Measurements from ENCODE around the gene FMNL3.

The FMNL3 gene

GRCh38 chr12:49652921-49653520, 54.2 kb downstream of the FMNL3 start:
- no peak for DNase-seq (ENCODE audit: low read depth in 2 of 2)

GRCh38 chr12:49651855-49652254, 55.4 kb downstream of the FMNL3 start:
- DNase-seq (ENCODE audit: low read depth in 2 of 2): no peak

- DNase-seq (ENCODE audit: low read depth in 2 of 2): no peak
These were observed 57.3 kb downstream of the FMNL3 start for GRCh38 chr12:49649892-49650291.

- DNase-seq (ENCODE audit: low read depth in 2 of 2): no peak
These were observed 57.8 kb downstream of the FMNL3 start for GRCh38 chr12:49649445-49649844.

- no peak for DNase-seq (ENCODE audit: low read depth in 2 of 2)
These were observed 58.5 kb downstream of the FMNL3 start for GRCh38 chr12:49648712-49649003.

- DNase-seq (ENCODE audit: low read depth in 2 of 2): no peak
These were observed 59.1 kb downstream of the FMNL3 start for GRCh38 chr12:49647827-49648711.

GRCh38 chr12:49646871-49647654, 60.1 kb downstream of the FMNL3 start:
- no peak for DNase-seq (ENCODE audit: low read depth in 2 of 2)

- no peak for DNase-seq (ENCODE audit: low read depth in 2 of 2)
These were observed 60.8 kb downstream of the FMNL3 start for GRCh38 chr12:49646331-49646830.

GRCh38 chr12:49645146-49646039, 61.8 kb downstream of the FMNL3 start:
- DNase-seq (ENCODE audit: low read depth in 2 of 2): no peak

GRCh38 chr12:49644620-49644994, 62.6 kb downstream of the FMNL3 start:
- DNase-seq (ENCODE audit: low read depth in 2 of 2): peak; percentile 64 to 71

- DNase-seq (ENCODE audit: low read depth in 2 of 2): no peak
These were observed 63.1 kb downstream of the FMNL3 start for GRCh38 chr12:49643961-49644619.

GRCh38 chr12:49643135-49643534, 64.1 kb downstream of the FMNL3 start:
- DNase-seq (ENCODE audit: low read depth in 2 of 2): no peak

GRCh38 chr12:49642370-49642802, 64.8 kb downstream of the FMNL3 start:
- no peak for DNase-seq (ENCODE audit: low read depth in 2 of 2)

- no peak for DNase-seq (ENCODE audit: low read depth in 2 of 2)
These were observed 65.3 kb downstream of the FMNL3 start for GRCh38 chr12:49641748-49642369.

GRCh38 chr12:49636979-49637755, 70.0 kb downstream of the FMNL3 start:
- peak; percentile 35 to 38 for DNase-seq (ENCODE audit: low read depth in 2 of 2)

- DNase-seq (ENCODE audit: low read depth in 2 of 2): no peak
These were observed 70.6 kb downstream of the FMNL3 start for GRCh38 chr12:49636574-49636973.

GRCh38 chr12:49635656-49636055, 71.5 kb downstream of the FMNL3 start:
- DNase-seq (ENCODE audit: low read depth in 2 of 2): no peak

GRCh38 chr12:49635036-49635435, 72.2 kb downstream of the FMNL3 start:
- no peak for DNase-seq (ENCODE audit: low read depth in 2 of 2)

- DNase-seq (ENCODE audit: low read depth in 2 of 2): no peak
These were observed 73.4 kb downstream of the FMNL3 start for GRCh38 chr12:49633703-49634345.
